ENCODE data around the gene SEMA4C. TPM values are rescaled to one million over a fixed set of nuclear protein-coding genes. Genes with fewer than 3 reads are reported as not detected.

SEMA4C gene
- total RNA-seq, 1 donor from 2014 or later = 24.3 TPM

DNA sequence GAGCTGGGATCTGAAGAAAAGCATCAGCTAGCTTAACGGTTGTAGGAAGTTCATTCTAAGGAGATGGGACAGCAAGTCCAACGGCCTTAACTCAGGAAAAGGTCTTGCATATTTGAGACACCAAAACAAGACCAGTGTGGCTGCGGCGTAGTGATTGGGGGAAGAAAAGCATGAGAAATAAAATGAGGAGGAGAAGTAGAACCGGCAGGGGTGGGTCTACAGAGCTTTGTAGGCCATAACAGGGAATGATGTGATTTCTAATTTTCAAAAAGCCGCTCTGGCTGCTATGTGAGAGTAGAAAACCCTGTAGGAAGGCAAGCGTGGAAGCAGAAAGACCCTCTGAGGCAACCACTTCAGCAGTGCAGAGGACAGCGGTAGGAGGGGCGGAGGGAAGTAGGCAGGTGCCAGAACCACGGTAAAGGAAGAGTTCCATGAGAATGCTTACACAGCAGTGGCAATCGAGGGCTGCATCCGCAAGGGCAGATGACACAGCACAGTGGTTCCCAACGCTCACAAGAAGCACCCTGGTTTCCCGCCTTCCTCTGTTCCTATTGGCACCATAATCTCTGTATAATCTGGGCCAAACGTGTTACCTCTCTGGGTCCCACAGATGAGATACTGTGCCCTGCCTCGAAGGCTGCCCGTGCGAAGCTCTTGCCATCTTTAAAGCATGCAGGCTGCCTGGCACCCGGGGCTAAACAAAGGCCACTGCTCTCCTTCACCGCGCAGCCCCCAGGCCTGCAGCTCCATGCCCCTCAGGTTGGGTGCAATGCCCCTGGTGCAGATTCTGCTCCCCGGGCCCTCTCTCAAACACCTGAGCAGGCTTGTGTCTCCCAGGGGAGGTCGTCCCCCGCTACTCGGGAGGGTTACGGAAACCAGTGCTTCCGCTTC, 12.9 kb downstream of the SEMA4C start:
- ATAC-seq = peak; percentile 0 to 4
- peak overlapping the region; percentile 84 for H3K4me3 ChIP-seq
- TF ChIP-seq, protein P1, sequence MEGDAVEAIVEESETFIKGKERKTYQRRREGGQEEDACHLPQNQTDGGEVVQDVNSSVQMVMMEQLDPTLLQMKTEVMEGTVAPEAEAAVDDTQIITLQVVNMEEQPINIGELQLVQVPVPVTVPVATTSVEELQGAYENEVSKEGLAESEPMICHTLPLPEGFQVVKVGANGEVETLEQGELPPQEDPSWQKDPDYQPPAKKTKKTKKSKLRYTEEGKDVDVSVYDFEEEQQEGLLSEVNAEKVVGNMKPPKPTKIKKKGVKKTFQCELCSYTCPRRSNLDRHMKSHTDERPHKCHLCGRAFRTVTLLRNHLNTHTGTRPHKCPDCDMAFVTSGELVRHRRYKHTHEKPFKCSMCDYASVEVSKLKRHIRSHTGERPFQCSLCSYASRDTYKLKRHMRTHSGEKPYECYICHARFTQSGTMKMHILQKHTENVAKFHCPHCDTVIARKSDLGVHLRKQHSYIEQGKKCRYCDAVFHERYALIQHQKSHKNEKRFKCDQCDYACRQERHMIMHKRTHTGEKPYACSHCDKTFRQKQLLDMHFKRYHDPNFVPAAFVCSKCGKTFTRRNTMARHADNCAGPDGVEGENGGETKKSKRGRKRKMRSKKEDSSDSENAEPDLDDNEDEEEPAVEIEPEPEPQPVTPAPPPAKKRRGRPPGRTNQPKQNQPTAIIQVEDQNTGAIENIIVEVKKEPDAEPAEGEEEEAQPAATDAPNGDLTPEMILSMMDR (IDR thresholded peaks at IDR 0.05) = no peak
- no peak for DNase-seq
- peak overlapping the region; percentile 83 for H3K27ac ChIP-seq
- H3K4me1 ChIP-seq = peaks cover 22% of the 10 kb centered on the region
- intact Hi-C loops (cut with DNase I) = loop anchor here (10.0 kb wide), 1 partner anchor 118 kb away; no protein-coding TSS in a partner anchor
- no peaks in the 10 kb centered on the region for H3K9me3 ChIP-seq
- peaks cover 4% of the 10 kb centered on the region for H3K27me3 ChIP-seq (ENCODE audit: low read depth)
- H3K36me3 ChIP-seq = peaks cover 41% of the 10 kb centered on the region

DNA sequence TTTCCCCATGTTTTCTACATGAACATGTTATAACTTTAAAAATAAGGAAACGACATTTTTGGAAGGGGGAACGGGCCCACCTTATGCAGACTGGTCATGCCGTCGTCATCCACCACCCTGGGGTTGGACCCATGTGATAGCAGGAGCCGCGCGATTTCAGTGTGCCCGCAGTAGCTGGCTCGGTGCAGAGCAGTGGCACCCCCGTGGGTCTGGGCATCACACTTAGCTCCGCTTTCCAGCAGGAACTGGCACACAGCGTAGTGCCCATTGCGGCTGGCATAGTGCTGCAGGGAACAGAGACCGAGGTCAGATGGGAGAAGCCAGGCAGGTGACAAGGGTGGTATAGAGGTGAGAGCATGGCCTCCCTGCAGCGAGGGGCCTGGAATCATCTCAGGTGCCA, 16.6 kb downstream of the SEMA4C start:
- Histone ChIP-seq H3K27ac (no peak overlapping the region), H3K4me1 (peaks cover 13% of the 10 kb centered on the region), H3K27me3 (ENCODE audit: low read depth) (no peaks in the 10 kb centered on the region), H3K4me3 (no peak overlapping the region), H3K9me3 (no peaks in the 10 kb centered on the region), H3K36me3 (peaks cover 58% of the 10 kb centered on the region)
- DNase-seq (no peak), ATAC-seq (no peak)
- TF ChIP-seq, protein P1 (IDR thresholded peaks at IDR 0.05) = no peak
- intact Hi-C loops (cut with DNase I) = loop anchor here (10.0 kb wide), 1 partner anchor 121 kb away; no protein-coding TSS in a partner anchor

DNA sequence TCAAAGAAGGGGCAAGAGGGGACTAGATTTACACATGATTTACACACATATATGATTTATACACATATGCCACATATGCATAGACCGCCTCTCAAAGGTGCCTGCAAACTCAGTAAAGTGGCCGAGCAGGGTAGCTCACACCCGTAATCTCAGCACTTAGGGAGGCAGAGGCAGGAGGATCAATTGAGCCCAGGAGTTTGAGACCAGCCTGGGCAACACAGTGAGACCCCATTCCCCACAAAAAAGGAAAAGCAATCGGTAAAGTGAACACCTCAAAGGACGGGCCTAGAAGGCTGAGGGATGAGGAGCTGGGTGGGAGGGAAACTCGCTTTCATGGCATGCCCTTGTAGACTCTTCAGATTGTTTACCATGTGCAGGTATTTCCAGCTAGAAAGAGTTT, 17.2 kb downstream of the SEMA4C start:
- DNase-seq (no peak), ATAC-seq (no peak)
- intact Hi-C loops (cut with DNase I) = loop anchor here (10.0 kb wide), 1 partner anchor 122 kb away; no protein-coding TSS in a partner anchor
- Histone ChIP-seq H3K4me3 (no peak overlapping the region), H3K36me3 (peaks cover 64% of the 10 kb centered on the region), H3K9me3 (no peaks in the 10 kb centered on the region), H3K27ac (no peak overlapping the region), H3K4me1 (peaks cover 13% of the 10 kb centered on the region), H3K27me3 (ENCODE audit: low read depth) (no peaks in the 10 kb centered on the region)
- TF ChIP-seq, protein P1 (IDR thresholded peaks at IDR 0.05) = no peak

DNA sequence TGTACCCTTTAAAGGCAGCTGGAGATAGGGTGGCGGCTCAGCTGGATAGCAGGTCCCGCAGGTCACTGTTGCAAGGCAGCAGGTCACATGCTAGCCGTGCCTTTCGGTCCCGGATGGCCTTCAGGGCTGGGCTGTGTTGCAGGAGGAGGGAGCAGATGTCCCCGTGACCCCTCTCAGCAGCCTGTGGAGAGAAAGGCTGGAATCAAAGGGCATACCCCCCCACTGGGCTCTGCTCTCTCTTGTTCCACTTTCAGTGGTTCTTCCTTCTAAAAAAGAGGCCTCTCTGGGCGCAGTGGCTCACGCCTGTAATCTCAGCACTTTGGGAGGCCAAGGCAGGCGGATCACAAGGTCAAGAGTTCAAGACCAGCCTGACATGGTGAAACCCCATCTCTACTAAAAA, 21.6 kb downstream of the SEMA4C start:
- no peaks in the 10 kb centered on the region for H3K27me3 ChIP-seq (ENCODE audit: low read depth)
- TF ChIP-seq, protein P1 (IDR thresholded peaks at IDR 0.05) = no peak
- intact Hi-C loops (cut with DNase I) = no loop called here
- H3K4me3 ChIP-seq = no peak overlapping the region
- H3K27ac ChIP-seq = no peak overlapping the region
- H3K36me3 ChIP-seq = peaks cover 67% of the 10 kb centered on the region
- H3K9me3 ChIP-seq = no peaks in the 10 kb centered on the region
- no peaks in the 10 kb centered on the region for H3K4me1 ChIP-seq
- no peak for ATAC-seq
- DNase-seq = no peak

DNA sequence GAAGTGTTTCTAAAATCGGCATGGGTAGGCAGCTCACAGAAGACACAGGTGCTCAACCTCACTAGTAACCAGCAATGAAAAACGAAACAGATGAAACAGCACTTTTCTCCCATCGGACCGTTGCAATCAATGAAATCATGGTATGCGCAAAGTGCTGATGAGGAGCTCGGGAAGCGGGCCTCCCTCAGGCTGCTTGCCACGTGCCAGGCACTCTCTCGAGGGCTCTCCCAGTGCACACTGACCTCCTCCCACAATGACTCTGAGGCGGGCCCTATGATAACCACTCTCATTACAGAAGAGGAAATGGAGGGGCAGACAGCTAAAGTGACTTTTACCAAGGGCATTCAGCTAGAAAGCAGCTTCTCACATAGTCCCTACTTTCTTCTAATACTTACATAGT, 22.3 kb downstream of the SEMA4C start:
- Histone ChIP-seq H3K4me1 (no peaks in the 10 kb centered on the region), H3K4me3 (no peak overlapping the region), H3K27me3 (ENCODE audit: low read depth) (no peaks in the 10 kb centered on the region), H3K27ac (no peak overlapping the region), H3K9me3 (no peaks in the 10 kb centered on the region), H3K36me3 (peaks cover 61% of the 10 kb centered on the region)
- no peak for DNase-seq
- ATAC-seq = no peak
- intact Hi-C loops (cut with DNase I) = no loop called here
- TF ChIP-seq, protein P1 (IDR thresholded peaks at IDR 0.05) = no peak
